HG03460 (cell line): Measurements from ENCODE around the gene ATP2B2.
"Not testable (repeated sequence)": the region's sequence is repeated elsewhere in the genome, so short reads cannot be mapped to it uniquely, and the experiment has no call there.

Experiments
- ATAC-seq: cut with Tn5 transposase; IDR thresholded peaks from one replicate; pipeline ENCODE4 v1.9.1; 2021; ENCODE audit not compliant: unreplicated experiment

Gene ATP2B2

GRCh38 chr3:10387881-10388609 lies 117.3 kb downstream of the ATP2B2 start:
- no peak for ATAC-seq

GRCh38 chr3:10386121-10386520 lies 119.3 kb downstream of the ATP2B2 start:
- no peak for ATAC-seq

GRCh38 chr3:10384541-10385360 lies 120.6 kb downstream of the ATP2B2 start:
- no peak for ATAC-seq

GRCh38 chr3:10383850-10384248 lies 121.5 kb downstream of the ATP2B2 start:
- no peak for ATAC-seq

- no peak for ATAC-seq
Observed at GRCh38 chr3:10382892-10383849, 122.2 kb downstream of the ATP2B2 start.

- not testable (repeated sequence) for ATAC-seq
Observed at GRCh38 chr3:10382445-10382844, 122.9 kb downstream of the ATP2B2 start.

- no peak for ATAC-seq
Observed at GRCh38 chr3:10381336-10381735, 124.0 kb downstream of the ATP2B2 start.

- ATAC-seq, result no peak
Observed at GRCh38 chr3:10380906-10381305, 124.5 kb downstream of the ATP2B2 start.

GRCh38 chr3:10379961-10380360 lies 125.4 kb downstream of the ATP2B2 start:
- ATAC-seq, result no peak

GRCh38 chr3:10379161-10379560 lies 126.2 kb downstream of the ATP2B2 start:
- ATAC-seq, result no peak

- ATAC-seq, result no peak
Observed at GRCh38 chr3:10378742-10379141, 126.6 kb downstream of the ATP2B2 start.

GRCh38 chr3:10378246-10378645 lies 127.1 kb downstream of the ATP2B2 start:
- no peak for ATAC-seq

GRCh38 chr3:10377148-10377725 lies 128.1 kb downstream of the ATP2B2 start:
- no peak for ATAC-seq

GRCh38 chr3:10376353-10376752 lies 129.0 kb downstream of the ATP2B2 start:
- ATAC-seq, result no peak

GRCh38 chr3:10375296-10376053 lies 129.9 kb downstream of the ATP2B2 start:
- ATAC-seq, result no peak

GRCh38 chr3:10374311-10374710 lies 131.1 kb downstream of the ATP2B2 start:
- ATAC-seq, result no peak

- no peak for ATAC-seq
Observed at GRCh38 chr3:10373686-10374261, 131.6 kb downstream of the ATP2B2 start.

GRCh38 chr3:10371789-10372188 lies 133.6 kb downstream of the ATP2B2 start:
- no peak for ATAC-seq

- no peak for ATAC-seq
Observed at GRCh38 chr3:10371167-10371566, 134.2 kb downstream of the ATP2B2 start.

GRCh38 chr3:10370429-10370828 lies 135.0 kb downstream of the ATP2B2 start:
- no peak for ATAC-seq
